Muscle of leg (tissue), 16 donors: Measurements from ENCODE around the gene KRTAP10-9. TPM values are rescaled to one million over a fixed set of nuclear protein-coding genes. Genes with fewer than 3 reads are reported as not detected.
"Not testable (repeated sequence)": the region's sequence is repeated elsewhere in the genome, so short reads cannot be mapped to it uniquely, and the experiment has no call there.

ENCODE experiments used
- DNase-seq: peaks from one replicate; pipeline ENCODE4 v3.0.0; 2013
- H3K27ac ChIP-seq: one replicate; pipeline ENCODE4 v1.5.1; 2013; ENCODE audit warnings: mild to moderate bottlenecking, low read length, control low read depth
- H3K27me3 ChIP-seq: one replicate; pipeline ENCODE4 v1.6.1; 2013; ENCODE audit warnings: low read length; ENCODE audit not compliant: control insufficient read depth, insufficient read depth
- H3K36me3 ChIP-seq: one replicate; pipeline ENCODE4 v1.6.1; 2013; ENCODE audit warnings: low read length; ENCODE audit not compliant: control insufficient read depth, insufficient read depth
- H3K4me1 ChIP-seq: one replicate; pipeline ENCODE4 v1.6.1; 2013; ENCODE audit warnings: low read length; ENCODE audit not compliant: control insufficient read depth, insufficient read depth
- H3K4me3 ChIP-seq: one replicate; pipeline ENCODE4 v1.5.1; 2013; ENCODE audit warnings: low read length, control low read depth
- H3K9me3 ChIP-seq: replicated peaks from 2 replicates; pipeline ENCODE4 v1.6.1; 2013; ENCODE audit warnings: low read depth, low read length; ENCODE audit not compliant: control insufficient read depth
- WGBS: methylation state at CpG from one replicate; pipeline ENCODE4 v1.1.5; 2013; ENCODE audit warnings: missing lambda C conversion rate; ENCODE audit not compliant: insufficient coverage; 5-methylcytosine and 5-hydroxymethylcytosine counted together
- long read RNA-seq, 11 donors: transcript quantifications; one replicate each; lab custom pipeline, GENCODE V29; 2026
- polyA plus RNA-seq, 8 donors: library from polyadenylated mRNA; unstranded; fragments of 120-200 nt; gene quantifications; one replicate each; pipeline versions ENCODE4 v1.2.1 to v1.2.3, GENCODE V29; 2013; ENCODE audit warnings: inconsistent platforms in 1 of 8, low replicate concordance in 1 of 8; ENCODE audit not compliant: insufficient read length in 8 of 8, insufficient read depth in 1 of 8
- total RNA-seq: library from RNA; stranded (reverse); fragments of 120-200 nt; gene quantifications from one replicate; pipeline ENCODE4 v1.2.4, GENCODE V29; 2013

Gene KRTAP10-9, protein sequence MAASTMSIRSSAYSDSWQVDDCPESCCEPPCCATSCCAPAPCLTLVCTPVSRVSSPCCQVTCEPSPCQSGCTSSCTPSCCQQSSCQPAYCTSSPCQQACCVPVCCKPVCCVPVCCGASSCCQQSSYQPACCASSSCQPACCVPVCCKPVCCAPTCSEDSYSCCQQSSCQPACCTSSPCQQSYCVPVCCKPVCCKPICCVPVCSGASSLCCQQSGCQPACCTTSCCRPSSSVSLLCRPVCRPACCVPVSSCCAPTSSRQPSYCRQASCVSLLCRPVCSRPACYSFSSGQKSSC
- not detected for total RNA-seq
- not detected for polyA plus RNA-seq
- long read RNA-seq, donor 1: 0 reads
- long read RNA-seq, donor 2: 0 reads
- long read RNA-seq, donor 3: 0 reads
- long read RNA-seq, donor 4: 0 reads
- long read RNA-seq, donor 5: 0 reads
- long read RNA-seq, donor 6: 0 reads
- long read RNA-seq, donor 7: 0 reads
- long read RNA-seq, donor 8: 0 reads
- long read RNA-seq, donor 9: 0 reads
- long read RNA-seq, donor 10: 0 reads
- long read RNA-seq, donor 11: 0 reads

DNA sequence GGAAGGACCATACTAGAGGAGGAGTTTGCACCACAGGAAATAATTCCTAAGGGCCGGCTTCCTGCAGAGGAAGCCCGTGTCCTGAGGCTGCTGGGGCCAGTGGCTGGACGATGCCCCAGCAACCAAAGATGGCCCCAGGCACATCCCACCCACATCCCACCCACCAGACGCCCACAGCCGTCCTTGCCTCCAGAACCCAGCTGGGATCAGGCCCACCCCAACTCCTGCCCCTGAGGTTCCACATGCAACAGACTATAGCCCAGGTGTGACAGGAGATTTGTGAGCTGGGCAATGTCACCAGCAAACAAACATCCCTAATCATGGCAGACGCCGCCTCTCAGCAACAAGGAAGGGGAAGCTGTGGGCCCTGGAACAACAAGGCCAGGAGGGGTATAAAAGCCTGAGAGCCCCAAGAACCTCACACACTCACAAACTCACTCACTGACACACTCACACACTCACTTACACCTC lies at the start of gene KRTAP10-9:
KRTAP10-9 (plus strand) TSS at position 421 of the 471 bp plus-strand sequence. CDS start 79 bp downstream, outside the sequence.
- Histone ChIP-seq H3K4me3 (no peak within 1 kb of the TSS), H3K27me3 (peaks cover 6% of the 10 kb centered on the region), H3K9me3 (peaks cover 18% of the 10 kb centered on the region), H3K36me3 (no peaks in the 10 kb centered on the region), H3K27ac (no peak within 1 kb of the TSS), H3K4me1 (peaks cover 3% of the 10 kb centered on the region)
- WGBS: 58% methylated on average over 5 of the region's 7 CpGs
- no peak for DNase-seq

DNA sequence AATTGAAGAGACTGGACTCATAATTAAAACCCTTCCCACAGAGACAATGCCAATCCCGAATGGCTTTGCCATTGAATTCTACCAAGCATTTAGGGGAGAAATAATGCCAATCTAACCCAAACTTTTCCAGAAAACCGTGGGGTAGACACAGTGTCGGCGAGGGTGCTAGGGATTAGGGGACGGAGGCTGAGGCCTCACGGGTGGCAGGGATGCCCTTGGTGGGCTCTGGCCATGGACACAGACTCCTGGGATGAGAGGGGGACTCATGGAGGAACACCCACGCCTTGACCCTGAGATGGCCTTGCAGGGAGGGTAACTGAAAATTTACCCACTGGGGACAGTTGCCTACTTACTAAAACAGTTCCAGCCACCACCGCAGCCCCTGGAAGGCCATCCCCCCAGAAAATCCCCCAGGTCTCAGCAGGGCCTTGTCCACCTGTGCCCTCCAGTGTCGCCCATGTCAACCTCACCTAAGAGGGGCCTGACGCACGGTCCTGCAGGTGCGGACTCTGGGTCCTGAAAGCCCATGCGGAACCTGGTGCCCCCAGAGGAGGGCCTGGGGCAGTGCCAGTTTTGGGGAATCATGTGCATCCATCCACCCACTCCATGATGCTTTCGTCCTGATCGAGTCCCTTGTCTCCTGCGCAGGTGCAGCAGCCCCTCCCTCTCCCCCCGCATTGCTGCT lies 48.4 kb upstream of the KRTAP10-9 start:
- Histone ChIP-seq H3K4me1 (no peaks in the 10 kb centered on the region), H3K9me3 (peaks cover 25% of the 10 kb centered on the region), H3K36me3 (no peaks in the 10 kb centered on the region), H3K27me3 (peaks cover 10% of the 10 kb centered on the region), H3K4me3 (no peak overlapping the region), H3K27ac (no peak overlapping the region)
- no peak for DNase-seq
- 91% methylated on average over 8 of the region's 17 CpGs for WGBS

DNA sequence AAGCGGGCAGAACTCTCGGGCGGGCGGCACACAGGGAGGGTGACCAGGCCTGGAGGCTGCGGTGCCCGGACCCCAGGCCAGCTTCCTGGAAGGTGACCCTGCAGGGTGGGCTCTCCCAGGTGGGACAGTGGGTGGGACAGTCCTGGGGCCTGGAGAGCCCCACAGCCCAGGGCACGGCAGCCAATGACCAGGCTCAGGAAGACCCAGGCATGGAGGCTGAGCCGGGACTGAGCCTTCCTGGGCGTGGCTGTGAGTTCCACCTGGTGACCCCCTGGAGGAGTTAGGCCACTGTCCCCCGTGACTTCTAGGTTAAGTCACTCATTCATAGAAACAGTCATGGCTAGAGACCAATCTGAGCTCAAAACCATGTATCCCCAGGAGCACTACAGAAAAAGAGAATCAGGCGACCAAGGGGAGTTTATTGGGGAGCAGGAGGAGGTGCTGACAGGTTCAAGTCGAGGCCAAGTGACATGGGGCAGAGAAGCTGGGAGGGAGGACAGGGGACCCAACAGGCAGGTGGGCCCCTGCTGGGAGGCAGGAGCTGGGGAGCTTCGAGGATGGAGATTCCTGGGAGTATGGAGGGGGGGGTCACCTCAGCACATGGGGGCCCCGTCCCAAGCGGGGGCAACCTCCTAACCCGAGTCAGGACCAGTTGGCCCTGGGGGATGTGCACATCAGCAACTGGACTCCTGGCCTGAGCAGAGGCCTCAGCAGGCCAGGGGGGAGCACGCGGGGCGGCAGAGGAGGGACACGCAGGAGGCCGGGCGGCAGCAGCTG lies 47.6 kb upstream of the KRTAP10-9 start:
- 54% methylated on average over 11 of the region's 22 CpGs for WGBS
- Histone ChIP-seq H3K36me3 (no peaks in the 10 kb centered on the region), H3K4me3 (no peak overlapping the region), H3K27me3 (peaks cover 10% of the 10 kb centered on the region), H3K27ac (no peak overlapping the region), H3K4me1 (no peaks in the 10 kb centered on the region), H3K9me3 (peaks cover 25% of the 10 kb centered on the region)
- no peak for DNase-seq

DNA sequence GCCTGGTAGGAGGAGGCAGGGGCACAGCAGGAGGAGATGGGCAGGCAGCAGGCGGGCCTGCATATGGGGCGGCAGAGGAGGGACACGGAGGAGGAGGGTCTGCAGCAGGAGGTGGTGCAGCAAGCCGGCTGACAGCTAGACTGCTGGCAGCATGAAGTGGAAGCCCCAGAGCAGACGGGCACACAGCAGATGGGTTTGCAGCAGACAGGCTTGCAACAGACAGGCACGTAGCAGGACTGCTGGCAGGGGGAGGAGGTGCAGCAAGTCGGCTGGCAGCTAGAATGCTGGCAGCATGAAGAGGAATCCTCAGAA lies 47.1 kb upstream of the KRTAP10-9 start:
- H3K36me3 ChIP-seq: no peaks in the 10 kb centered on the region
- H3K9me3 ChIP-seq: peaks cover 25% of the 10 kb centered on the region
- no peak for DNase-seq
- WGBS: 73% methylated on average over 7 of the region's 7 CpGs
- H3K4me3 ChIP-seq: no peak overlapping the region
- H3K27ac ChIP-seq: no peak overlapping the region
- no peaks in the 10 kb centered on the region for H3K4me1 ChIP-seq
- peaks cover 10% of the 10 kb centered on the region for H3K27me3 ChIP-seq

DNA sequence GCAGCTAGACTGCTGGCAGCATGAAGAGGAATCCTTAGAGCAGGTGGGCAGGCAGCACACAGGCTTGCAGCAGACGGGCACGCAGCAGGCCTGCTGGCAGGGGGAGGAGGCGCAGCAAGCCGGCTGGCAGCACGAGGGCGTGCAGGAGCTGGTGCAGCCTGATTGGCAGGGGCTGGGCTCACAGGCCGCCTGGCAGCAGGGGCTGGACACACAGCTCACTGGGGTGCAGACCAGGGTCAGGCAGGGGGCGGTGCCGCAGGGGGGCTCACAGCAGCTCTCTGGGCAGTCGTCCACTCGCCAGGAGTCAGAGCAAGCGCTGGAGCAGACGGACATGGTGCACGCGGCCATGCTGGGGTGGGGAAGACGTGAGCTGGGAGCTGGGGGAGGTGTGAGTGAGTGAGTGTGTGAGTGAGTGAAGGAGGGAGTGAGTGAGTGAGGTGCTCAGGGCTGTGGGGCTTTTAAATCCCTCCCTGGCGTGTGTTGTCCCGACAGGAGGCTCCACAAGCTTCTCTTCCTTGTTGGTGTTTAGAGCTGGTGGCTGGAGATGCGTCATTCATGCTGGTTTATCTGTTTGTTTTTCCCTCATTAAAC lies 46.6 kb upstream of the KRTAP10-9 start, which contains the start of gene KRTAP10-5:
KRTAP10-5 (minus strand) TSS at position 374 of the 591 bp plus-strand sequence; CDS start at position 348, 26 bp downstream.
- 41% methylated on average over 16 of the region's 19 CpGs for WGBS
- DNase-seq, H3K4me3 ChIP-seq, H3K36me3 ChIP-seq, H3K27ac ChIP-seq, H3K4me1 ChIP-seq: not testable (repeated sequence)
- Histone ChIP-seq H3K27me3 (peaks cover 14% of the 10 kb centered on the region), H3K9me3 (peaks cover 25% of the 10 kb centered on the region)

DNA sequence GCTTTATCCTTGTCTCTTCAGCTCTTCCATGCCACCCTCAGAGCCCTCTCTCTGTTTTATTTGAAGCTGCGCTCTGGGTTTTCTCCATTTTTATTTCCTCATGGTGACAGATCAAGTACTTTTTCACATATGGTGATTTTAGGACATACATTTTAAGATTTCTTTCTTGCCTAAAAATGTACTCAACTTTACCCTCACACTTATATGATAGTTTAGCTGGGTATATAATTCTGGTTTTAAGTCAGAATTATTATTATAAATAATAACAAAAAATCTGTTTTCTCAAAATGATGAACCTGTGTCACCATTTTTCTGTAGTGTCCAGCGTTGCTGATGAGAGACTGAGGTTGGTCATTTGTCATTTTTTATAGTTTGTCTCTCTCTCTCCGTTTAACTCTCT lies 45.7 kb upstream of the KRTAP10-9 start:
- no peaks in the 10 kb centered on the region for H3K36me3 ChIP-seq
- H3K27ac ChIP-seq: no peak overlapping the region
- peaks cover 25% of the 10 kb centered on the region for H3K9me3 ChIP-seq
- H3K4me3 ChIP-seq: no peak overlapping the region
- no CpG with 5 or more reads among the region's 3 CpGs for WGBS
- H3K4me1 ChIP-seq: no peaks in the 10 kb centered on the region
- no peak for DNase-seq
- H3K27me3 ChIP-seq: peaks cover 20% of the 10 kb centered on the region

DNA sequence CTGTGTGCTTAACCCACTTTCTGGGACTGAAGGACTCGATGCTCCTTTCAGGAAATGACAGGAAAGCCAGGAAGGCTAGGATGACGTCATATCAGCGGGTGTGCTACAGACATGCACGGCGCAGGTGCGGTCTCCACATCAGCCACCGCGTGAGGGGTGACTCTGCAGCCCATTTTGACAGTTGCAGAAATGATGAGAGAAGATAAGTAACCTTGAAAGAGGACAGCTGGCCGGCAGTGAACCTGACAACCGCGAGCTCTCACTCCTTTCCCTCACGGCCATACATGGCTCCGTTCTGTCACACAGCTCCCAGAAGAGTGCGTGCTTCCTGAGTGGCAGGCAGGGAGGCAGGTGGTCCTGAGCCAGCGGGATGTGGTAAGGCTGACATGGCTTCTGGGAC lies 44.8 kb upstream of the KRTAP10-9 start:
- H3K4me1 ChIP-seq: no peaks in the 10 kb centered on the region
- H3K4me3 ChIP-seq: no peak overlapping the region
- no peak for DNase-seq
- no peak overlapping the region for H3K27ac ChIP-seq
- H3K9me3 ChIP-seq: peaks cover 18% of the 10 kb centered on the region
- 85% methylated on average over 10 of the region's 15 CpGs for WGBS
- no peaks in the 10 kb centered on the region for H3K36me3 ChIP-seq
- H3K27me3 ChIP-seq: peaks cover 24% of the 10 kb centered on the region

DNA sequence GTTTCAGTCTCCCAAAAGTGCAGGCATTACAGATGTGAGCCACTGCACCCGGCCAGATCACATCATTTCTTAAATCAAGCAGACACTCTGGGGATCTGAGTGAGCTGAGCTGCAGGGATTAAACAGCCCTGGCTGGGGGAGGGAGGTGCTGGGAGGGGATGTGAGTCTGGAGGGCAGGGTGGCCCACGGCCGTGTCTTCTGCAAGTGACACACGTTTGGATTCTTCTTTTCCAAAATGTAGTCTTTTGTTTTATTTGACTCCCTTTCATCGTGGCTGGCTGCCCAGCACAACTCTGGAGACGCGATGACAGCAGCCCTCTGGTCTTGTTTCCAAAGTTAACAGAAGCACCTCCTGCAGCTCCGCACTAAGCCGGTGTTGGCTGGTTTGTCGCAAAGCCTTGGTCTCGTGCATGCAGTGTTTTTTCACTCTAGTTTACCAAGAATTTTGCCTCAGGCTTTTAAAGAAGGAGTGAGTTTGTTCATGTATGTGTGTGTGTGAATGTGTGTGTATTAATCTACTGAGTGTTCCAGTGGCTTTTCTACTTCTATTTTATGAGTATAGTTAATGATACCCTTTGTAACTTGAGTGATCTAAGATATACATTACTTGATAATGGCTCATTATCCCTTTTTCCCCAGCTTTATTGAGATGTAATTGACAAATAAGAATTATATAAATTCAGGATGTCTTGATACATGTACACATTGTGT lies 43.6 kb upstream of the KRTAP10-9 start:
- peaks cover 14% of the 10 kb centered on the region for H3K9me3 ChIP-seq
- H3K36me3 ChIP-seq: no peaks in the 10 kb centered on the region
- H3K4me1 ChIP-seq: no peaks in the 10 kb centered on the region
- DNase-seq: peak; percentile 50
- no peak overlapping the region for H3K4me3 ChIP-seq
- 12% methylated on average over 5 of the region's 11 CpGs for WGBS
- H3K27ac ChIP-seq: no peak overlapping the region
- H3K27me3 ChIP-seq: peaks cover 24% of the 10 kb centered on the region

DNA sequence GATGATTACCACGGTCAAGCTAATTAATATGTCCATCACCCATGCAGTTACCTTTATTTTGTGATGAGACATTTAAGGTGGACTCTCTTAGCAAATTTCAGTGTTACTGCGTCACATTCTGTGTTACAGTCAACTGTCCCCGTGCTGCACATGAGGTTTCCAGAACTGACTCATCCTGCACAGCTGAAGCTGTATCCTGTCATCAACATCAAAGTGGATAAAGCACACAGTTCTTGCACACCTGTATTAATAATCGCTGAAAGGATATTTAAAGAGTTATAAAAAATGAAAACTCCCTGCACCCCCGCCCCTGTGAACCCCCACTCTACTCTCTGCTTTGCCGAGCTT lies 43.1 kb upstream of the KRTAP10-9 start:
- Histone ChIP-seq H3K27me3 (peaks cover 24% of the 10 kb centered on the region), H3K4me1 (no peaks in the 10 kb centered on the region), H3K4me3 (no peak overlapping the region), H3K27ac (no peak overlapping the region), H3K9me3 (peaks cover 14% of the 10 kb centered on the region), H3K36me3 (no peaks in the 10 kb centered on the region)
- 63% methylated on average over 1 of the region's 6 CpGs for WGBS
- no peak for DNase-seq
